NCI-H226 (cell line): ENCODE measurements around the gene DDX10.
"Not testable (repeated sequence)": the region's sequence is repeated elsewhere in the genome, so short reads cannot be mapped to it uniquely, and the experiment has no call there.

Source experiments
- DNase-seq: peaks from one replicate; pipeline ENCODE4 v3.0.0-alpha.2; 2015

DDX10 gene

DNA sequence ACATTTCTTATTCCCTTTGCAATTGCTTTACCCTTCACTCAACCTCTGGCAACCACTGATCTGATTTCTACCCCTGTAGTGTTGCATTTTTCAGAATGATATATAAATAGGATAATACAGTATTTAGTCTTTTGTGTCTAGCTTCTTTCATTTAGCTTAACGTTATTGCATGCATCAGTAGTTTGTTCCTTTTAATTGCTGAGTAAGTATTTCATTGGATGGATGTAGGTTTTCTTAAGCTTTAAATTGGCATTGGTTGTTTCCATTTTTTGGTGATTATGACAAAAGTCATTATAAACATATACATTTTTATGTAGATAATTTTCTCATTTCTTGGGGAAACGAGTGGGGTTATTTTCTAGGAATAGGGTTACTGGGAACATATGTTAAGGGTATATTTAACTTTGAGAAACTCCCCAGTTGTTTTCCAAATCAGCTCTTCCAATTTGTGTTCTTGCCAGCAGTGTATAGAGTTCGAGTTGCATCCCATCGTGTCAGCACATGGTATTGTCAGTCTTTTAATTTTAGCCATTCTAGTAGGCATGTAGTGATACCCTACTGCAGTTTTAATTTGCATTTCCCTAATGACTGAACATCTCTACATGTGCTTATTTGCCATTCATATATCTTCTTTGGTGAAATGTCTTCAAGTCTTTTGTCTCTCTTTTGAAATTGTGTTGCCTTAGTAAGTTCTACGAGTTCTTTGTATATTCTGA lies 60.3 kb downstream of the DDX10 start:
- DNase-seq = no peak

DNA sequence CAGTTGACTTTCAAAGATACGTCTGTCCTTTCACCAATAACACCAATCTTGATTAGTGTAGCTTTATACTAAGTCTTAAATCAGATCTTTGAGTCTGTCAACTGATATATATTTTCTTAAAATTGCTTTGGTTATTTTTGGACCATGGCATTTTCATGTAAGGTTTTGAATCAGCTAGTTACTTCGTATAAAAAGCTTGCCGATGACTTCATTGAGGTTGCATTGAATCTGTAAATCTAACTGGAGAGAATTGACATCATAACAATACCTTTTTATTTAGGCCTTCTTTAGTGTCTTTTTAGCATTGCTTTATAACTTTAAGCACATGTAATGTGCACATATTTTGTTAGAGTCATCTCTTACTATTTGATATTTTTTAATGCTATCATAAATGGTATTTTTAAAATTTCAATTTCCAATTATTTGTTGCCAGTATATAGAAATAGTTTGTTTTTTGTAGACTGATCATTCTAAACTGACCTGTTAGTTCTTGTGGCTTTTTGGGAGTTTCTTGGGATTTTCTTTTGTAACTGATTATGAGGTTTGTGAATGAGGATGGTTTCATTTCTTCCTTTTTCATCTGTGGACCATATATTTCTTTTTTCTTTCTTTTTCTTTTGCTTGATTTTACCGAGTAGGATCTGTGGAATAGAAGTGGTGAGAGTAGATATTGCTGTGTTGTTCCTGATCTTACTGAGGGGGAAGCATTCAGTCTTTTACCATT lies 61.4 kb downstream of the DDX10 start:
- no peak for DNase-seq

DNA sequence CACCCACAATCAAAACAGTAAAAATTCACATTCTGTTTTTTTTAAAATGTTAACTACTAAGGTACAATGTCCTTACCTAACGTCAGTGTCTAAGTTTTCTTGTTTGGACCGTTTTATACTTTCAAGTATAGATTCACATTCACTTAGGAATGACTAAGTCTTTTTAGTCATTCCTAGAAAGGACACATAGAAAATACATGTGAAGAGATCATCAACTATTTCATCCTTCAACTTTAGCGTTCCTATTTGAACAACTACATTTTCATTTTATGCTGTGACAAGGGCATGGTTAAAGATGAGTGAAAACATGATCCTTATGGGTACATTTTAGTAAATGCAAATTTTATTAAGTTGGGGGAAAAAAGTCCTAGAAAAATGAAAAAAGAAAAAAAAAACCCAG lies 62.8 kb downstream of the DDX10 start:
- DNase-seq = no peak

DNA sequence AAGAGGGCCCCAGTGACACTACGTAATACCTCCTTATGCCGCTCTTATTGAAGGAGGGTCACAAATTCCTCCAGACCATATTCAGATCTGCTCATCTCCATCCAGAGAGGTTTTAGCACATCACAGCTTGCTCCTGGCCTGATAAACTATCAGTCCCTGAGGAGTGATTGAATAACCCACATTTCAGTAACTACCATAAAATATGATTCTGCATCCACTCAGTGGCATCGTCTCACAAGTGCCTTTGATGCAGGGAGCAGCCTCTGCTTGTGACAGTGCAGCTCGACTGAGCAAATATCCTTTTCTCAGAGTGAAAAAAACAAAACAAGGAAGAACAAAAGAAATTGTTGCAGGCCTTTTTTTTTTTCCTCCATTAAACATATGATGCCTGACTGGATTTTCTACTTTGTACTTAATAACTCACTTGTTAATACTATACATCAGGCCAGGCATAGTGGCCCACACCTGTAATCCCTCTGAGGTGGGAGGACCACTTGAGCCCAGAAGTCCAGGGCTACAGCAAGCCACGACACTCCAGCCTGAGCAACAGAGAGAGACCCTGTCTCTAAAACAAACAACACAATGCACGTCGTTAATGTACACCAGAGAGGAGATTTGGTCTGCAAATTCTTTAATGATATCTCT lies 64.5 kb downstream of the DDX10 start:
- no peak for DNase-seq

DNA sequence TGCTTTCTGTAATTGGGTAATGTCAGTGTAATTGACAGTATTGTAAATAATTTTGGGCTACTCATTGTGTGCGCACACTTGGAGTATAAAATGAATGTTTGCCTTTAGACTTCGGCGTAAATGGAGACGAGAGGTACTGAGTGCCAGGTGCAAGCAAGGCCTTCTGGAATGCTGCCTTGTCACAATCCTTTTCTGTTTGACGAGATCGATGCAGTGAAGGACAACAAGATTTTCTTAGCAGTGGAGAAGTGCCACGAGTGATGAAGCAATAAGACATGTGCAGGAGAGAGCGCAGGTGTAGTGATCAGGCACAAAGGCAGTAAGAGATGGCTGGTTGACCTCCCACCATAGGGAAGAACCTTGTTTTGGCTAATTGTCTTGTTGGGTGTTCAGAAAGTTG lies 67.5 kb downstream of the DDX10 start:
- DNase-seq = no peak

DNA sequence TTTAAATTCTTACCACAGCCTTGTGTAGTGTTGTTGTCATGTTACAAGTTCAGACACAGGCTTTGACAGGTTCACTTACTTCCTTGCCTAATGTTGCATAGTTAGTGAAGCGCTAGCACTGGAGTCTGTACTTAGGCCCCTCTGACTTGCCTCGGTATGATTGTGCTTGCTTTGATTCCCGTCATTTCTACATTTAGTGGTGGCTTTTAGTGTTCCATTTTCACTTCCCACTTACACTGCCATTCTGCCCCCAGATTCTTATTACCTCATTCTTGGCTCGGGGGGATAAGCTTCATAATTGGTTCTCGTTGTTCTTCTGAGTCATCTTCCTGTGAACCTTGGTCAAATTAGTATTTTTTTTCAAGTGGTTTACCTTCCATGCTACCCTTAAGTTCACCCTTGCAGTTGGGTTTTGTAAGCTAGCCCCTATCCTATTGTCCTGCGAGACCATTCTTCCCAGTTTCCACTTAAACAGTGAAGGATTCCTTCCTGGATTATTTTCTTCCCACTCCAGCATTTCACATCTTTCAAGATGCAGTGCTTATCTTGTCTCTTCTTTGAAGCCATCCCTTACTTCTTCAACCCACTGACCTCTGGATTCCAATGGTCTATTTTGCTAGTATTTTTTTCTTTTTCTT lies 68.7 kb downstream of the DDX10 start:
- peak; percentile 54 for DNase-seq

DNA sequence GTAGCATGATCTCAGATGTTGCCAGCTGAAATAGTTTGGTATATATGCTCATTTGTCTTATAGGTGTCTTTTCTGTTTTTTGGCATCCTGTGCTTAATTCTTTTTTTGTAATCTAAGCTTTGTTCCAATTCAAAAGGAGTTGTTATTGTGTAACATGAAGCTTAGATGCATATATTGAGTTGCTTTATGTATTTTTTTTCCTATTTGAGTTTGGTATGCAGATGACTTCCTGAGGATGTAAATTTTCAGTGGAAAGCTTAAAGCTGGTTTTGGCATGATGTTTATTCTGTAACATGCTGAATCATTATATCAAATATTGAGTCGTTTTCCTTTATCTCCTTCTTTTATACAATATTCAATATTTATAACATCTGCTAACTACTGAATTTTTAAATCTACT lies 69.4 kb downstream of the DDX10 start:
- DNase-seq = no peak

DNA sequence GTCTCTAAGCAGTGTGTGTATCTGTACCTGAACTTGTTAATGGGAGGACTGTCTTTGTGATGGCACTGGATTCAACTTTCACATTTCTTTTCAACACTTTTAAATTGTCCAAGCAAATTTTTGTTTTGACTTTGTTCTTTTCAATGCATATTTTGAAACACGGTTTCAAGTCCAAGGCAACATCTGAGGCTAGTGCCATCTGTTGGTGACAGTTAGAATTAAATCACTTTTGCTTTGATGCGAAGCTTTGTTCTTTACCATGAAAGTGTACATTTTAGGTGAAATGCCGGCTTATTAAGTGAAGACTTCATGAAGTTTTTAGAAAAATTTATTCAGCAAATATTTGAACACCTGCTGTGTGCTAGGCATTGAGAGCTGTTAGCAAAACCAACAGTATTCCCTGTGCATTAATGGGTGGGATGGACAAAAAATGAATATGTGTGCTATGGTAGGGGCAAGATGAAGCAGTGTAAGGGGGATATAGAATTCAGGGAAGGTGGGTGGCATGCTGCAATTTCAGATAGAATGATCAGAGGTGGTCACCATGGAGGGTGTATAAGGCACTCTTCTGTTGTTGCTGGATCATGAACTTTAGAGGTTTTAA lies 70.2 kb downstream of the DDX10 start:
- no peak for DNase-seq

DNA sequence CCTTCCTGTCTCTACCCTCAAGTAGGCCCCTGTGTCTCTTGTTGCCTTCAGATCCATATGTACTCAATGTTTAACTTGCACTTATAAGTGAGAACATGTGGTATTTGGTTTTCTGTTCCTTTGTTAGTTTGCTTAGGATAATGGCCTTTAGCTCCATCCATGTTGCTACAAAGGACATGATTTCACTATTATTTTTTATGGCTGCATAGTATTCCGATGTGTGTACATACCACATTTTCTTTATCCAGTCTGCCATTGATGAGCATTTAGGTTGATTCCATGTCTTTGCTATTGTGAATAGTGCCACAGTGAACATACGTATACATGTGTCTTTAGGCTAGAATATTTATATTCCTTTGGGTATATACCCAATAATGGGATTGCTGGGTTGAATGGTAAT lies 75.3 kb downstream of the DDX10 start:
- DNase-seq = not testable (repeated sequence)

DNA sequence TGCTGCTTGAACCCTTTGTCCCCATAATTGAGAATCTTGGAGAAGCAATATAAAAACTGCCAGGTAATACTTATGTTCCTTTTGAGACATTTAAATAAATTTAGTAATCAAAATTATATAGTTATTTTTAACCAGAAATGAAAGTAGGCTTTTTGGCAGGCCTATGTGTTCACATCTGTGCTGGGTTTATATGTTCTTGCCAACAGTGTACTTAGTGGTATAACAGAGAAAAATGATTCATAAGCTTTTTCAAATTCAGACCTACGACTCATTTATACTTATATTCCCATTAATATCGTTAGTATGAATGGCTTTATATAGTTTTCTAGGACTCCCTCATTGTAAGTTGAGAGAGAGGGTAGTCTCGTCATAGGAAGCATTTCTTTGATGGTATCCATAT lies 79.0 kb downstream of the DDX10 start:
- DNase-seq = no peak

DNA sequence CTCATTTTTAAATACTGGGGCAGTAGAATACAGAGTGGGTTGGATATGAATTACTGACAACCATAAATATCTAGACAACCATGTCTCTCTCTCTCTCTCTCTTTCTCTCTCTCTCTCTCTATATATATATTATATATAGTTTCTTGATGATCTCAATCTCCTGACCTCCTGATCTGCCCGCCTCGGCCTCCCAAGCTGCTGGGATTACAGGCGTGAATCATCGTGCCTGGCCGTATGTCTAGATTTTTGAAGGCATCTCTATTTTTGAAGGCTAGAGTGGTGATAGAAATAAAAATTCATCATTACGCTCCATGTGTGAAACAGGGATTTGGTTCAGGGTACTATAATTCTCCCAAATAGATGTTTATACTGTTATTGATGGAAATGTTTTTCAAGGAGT lies 84.1 kb downstream of the DDX10 start:
- DNase-seq = no peak

DNA sequence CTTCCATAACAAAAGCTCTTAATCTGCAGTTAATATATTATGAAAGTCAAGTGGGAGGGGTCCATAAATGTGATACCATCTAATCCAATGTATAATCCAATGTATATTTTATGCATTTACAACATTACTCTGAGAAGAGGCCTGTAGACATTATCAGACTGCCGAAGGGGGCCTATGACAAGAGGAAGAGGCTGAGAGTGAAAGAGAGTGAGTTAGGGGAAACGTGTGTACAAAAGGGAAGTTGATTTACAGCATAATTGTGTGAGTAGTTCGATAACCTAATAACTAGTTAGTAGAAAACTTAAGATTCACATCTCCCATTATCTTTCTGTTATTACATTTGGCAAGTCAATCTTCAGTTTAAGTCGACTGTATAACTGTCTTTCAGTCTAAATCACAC lies 86.6 kb downstream of the DDX10 start:
- no peak for DNase-seq

DNA sequence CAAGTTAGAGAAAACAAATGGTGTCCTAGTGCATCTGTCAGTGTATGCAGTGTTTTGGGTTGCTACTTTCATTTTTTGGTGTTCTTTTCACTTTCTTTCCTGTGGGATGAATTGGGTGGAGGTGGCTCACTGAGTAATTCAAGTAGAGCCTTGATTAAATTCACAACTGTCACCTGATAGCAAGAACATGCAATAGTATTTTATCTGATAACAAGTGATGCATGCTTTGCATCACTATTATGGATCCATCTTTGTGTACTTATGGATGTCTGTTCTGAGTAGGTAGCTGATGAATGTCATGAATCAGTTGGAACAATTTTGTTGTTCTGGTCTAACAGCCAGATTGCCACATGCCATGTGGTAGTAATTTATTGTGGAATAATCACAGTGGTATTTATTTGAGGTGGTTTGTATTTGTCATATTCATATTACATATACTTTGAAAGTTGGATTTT lies 87.5 kb downstream of the DDX10 start:
- no peak for DNase-seq

DNA sequence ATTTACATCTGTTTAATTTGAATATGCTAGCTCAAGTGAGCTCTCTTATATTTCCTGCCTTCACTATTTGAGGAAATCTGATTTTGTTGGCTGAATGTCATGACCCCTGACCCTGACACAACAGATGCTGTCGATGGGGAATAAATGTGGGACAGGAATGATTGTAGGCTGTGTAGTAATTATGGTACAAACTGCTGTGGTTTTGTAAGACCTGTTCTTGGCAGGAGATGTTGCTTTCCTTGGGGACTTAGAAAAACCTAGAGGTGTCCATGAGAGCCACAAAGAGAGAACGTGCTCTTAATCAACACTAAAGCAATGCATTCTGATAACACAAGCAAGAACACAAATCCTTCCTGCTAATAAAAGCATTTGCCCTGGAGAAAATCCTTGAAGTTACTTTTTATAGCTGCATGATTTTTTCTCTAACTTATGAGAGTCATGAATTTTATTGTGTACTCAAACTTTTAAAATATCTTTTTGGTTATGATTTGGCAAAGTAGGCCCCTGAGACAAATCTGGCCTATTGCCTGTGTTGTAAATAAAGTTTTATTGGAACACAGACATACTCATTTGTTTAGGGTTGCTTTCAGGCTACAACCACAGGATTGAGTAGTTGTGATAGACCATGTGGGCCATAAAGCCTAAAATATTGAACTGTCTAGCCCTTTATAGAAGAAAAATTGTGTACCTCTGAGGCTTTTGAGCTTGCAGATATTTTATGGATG lies 90.2 kb downstream of the DDX10 start:
- no peak for DNase-seq

DNA sequence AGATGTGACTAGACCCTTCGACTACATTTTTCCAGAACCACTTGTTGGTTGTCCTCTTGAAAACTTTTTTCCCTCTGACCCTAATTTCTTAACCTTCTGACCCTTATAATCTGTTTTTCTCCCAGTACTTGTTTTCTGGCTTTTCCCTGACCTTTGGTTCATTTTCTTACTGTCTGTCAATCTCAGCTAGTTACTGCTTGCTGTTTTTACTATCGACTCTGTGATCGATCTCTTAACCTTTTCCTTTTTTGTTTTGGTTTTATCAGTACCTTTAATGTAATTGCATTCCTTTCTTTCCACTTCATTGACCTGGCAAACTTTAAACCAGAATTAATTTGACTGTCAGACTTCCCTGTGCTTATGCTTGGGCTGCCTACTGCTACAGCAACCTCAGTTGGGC lies 92.8 kb downstream of the DDX10 start:
- no peak for DNase-seq

DNA sequence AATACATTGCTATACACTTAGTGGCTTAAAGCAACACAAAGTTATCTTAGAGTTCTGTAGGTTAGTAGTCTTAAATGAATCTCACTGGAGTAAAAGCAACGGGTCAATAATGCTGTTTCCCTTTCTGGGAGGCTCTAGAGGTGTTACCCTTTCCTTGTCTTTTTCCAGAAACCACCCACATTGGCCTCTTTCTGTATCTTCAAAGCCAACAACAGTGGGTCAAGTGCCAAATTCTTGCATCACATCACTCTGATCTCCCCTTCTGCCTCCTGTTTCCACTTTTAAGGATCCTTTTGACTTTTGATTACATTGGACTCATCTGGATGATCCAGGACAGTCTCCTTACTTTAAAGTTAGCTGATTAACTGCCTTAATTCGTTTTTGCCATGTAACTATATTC lies 93.6 kb downstream of the DDX10 start:
- DNase-seq = no peak

DNA sequence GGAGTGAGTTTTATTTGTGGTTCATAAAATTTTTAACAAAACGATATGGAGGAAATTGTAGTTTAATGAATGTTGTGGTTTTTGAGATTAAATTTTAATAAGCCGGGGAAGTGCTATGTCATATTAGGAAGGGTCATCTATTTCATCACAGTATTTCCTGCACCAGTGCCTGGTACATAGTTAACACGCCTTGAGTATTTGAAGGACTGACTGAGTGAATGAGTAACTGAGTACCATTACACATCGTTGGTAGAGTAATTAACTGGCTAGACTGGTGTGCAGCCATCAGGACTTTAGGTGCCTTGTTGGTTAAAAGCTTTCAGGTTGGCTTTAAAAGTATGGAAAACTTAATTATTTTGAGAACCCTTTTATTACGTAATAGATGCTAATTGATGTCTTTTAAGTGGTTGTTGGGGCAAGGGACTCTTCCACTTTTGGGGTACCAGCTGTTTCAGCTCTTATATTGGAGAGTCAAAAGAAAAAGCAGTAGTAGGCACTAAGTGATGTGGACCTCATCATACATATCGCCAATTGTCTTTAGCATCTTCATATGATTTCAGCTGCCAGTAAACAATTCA lies 101.8 kb downstream of the DDX10 start:
- no peak for DNase-seq

DNA sequence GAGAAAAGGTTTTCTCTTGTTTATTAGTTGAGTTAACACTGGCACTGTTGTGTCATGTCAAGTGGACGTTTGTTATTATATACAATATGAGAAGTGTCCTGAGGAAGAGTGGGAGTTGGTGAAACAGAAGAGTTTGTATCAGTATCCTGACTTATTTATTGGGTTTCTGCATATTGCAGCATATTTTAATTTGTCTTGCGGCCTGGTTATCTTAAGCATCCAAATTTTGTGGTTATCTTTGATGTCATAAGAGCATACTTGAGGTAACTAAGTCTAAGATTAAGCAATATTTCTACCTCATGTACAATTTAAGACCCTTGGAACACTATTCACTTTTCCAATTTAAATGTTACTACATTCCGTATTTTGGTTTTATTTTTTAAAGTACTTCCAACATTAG lies 103.5 kb downstream of the DDX10 start:
- DNase-seq = peak; percentile 35

DNA sequence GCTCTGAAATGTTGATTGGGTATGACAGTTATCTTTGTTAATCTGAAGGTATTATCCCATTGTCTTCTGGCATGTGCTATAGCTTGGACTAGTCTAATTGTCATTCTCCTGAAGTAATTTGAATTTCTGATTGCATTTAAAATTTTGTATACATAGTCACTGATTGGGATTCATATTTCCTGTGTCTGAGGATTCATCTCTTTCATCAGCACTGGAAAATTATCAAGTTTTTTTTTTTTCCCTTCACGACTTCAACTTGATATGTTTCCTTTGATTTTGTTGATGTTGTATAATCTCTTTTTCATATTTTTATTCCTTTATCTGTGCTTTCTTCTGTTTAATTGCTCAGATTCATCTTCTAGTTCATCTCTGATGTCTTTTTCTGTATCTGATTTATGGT lies 104.1 kb downstream of the DDX10 start:
- DNase-seq = no peak

DNA sequence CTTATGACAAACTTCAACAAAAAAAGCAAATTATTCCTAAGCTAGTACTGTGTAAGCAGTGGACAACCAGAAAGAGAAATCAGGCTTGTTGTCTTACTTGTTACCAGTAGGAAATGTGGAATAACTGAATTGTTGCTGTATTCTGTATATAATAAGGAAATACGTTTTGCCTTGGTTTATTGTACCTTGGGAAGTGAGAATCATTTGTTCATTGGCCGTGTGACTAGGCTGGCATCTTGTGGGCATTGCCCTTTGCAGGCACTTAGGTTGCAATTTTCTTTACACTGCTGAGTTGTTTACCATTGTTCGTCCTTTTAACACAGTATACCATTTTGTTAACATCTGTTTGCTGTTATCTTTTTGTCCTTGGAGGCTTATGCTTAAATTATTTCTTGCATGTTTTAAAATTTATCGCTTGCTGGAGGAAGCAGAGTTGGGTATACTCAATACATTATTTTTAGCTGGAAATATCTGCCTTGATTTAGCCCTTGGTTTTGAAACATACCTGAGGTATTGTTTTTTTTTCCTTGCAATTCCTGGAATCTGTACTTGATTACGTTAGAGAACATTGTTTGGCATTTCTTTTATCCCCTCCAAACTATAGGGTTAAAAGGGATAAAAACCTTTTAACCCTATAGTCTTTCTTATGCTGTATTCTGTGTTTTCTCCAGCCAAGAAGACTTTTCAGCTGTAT lies 109.3 kb downstream of the DDX10 start:
- no peak for DNase-seq

DNA sequence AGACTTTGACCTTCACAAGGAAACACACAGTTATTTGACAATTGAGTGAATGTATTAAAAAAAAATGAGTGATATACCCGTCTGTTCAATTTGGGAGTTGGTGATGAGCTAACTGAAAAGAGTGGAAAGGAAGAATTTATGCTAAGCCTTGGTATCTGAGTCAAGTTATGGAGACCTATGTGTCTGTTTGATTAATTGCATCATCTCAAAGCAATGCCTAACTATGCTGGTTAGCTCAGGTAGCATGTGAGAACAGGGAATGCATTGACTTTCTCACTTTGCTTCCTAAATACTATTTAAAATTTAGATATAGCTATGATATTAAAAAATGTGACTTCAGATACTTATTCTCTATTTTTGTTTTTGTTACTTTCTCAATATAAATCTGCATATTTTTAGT lies 110.5 kb downstream of the DDX10 start:
- peak; percentile 51 for DNase-seq

DNA sequence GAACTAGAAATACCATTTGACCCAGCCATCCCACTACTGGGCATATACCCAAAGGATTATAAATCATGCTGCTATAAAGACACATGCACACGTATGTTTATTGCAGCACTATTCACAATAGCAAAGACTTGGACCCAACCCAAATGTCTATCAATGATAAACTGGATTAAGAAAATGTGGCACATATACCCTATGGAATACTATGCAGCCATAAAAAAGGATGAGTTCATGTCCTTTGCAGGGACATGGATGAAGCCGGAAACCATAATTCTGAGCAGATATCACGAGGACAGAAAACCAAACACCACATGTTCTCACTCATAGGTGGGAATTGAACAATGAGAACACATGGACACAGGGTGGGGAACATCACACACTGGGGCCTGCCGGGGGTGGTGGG lies 114.3 kb downstream of the DDX10 start:
- DNase-seq = not testable (repeated sequence)
